Coronary artery (tissue), 2 donors: ENCODE results near the gene FLT1.

Experiments used
- DNase-seq: peaks from one replicate; pipeline ENCODE4 v3.0.0-alpha.2; 2017; ENCODE audit warnings: low spot score
- H3K27ac ChIP-seq, 2 donors: fragments of 200-600 bp; sonication (generic); one replicate each; pipeline ENCODE4 v1.5.1; 2016 to 2019
- H3K4me3 ChIP-seq: fragments of 200-600 bp; sonication (generic); 2 replicates; pipeline ENCODE4 v1.5.1; 2016; ENCODE audit warnings: mild to moderate bottlenecking, moderate library complexity
- TF ChIP-seq, protein P1 (sequence below): fragments of 200-600 bp; sonication (generic); IDR thresholded peaks from one replicate; pipeline ENCODE4 v1.5.1; 2019; ENCODE audit warnings: antibody characterized with exemption

FLT1 gene

DNA sequence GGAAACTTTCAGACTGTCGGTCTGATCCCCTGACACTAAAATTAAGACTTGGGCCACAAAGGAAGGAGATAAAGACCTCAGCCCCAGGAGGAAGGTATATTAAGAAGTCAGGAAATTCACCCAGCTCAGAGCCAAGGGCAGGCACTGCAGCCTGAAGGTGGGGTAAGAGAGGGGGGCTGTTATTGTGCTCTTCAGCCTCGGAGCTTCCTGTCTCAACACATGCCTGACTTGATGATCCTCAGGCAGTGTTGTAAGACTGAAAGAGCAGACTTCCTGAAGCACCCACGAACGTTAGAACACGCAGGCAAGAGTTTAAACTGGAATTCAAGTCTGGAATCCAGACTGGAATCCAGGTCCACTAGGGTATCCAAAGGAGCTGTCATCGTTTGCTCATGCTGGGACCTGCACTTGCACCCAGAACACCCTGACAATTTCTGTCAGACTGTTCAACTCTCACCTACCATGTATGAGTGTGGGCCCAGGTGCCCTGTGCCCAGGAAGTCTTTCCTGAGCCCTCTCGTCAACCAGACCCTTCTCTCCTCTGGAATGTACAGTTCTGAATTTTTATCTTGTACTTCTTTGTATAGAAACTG is 10.7 kb upstream of the FLT1 start:
- no peak overlapping the region for H3K27ac ChIP-seq
- DNase-seq: no peak

DNA sequence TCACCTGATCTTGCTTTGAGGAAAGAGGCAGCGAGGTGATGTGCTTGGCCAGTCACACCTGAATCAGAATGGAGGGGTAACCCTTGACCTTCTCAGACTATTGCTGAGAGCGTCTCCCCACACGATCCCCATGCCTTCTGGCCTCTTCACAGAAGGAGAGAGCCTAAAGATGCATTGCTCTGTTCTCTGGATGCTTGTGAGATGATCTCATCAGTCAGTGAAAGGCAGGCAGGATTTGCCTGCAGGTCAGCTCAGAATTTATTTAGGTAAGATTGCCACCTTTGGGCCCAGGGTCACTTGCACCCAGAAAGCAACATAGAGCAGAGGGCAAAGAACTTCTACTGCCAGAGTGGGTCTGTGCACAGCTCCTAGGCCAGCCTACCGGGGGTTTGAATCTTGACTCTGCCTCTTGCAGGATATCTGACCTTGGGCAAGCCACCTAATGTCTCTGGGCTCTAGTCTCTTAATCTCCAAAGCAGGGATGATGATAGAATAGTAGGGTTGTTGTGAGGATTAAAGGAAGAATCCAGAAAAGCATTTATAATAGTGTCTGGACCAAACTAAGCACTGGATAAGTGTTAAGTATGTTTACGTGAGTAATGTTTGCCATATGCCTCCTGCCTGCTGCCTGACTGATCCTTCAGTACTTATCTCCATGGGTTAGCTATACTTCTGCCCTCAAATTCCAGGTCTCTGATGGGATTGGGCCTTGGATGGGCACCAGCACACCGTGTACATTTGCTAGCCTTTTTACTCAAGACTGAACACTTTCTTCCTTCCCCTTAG is 8.4 kb upstream of the FLT1 start:
- TF ChIP-seq, protein P1, sequence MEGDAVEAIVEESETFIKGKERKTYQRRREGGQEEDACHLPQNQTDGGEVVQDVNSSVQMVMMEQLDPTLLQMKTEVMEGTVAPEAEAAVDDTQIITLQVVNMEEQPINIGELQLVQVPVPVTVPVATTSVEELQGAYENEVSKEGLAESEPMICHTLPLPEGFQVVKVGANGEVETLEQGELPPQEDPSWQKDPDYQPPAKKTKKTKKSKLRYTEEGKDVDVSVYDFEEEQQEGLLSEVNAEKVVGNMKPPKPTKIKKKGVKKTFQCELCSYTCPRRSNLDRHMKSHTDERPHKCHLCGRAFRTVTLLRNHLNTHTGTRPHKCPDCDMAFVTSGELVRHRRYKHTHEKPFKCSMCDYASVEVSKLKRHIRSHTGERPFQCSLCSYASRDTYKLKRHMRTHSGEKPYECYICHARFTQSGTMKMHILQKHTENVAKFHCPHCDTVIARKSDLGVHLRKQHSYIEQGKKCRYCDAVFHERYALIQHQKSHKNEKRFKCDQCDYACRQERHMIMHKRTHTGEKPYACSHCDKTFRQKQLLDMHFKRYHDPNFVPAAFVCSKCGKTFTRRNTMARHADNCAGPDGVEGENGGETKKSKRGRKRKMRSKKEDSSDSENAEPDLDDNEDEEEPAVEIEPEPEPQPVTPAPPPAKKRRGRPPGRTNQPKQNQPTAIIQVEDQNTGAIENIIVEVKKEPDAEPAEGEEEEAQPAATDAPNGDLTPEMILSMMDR: no peak
- DNase-seq: no peak
- Histone ChIP-seq H3K4me3 (no peak overlapping the region), H3K27ac (no peak overlapping the region)

More for the DNA sequence above, 10.7 kb upstream of the FLT1 start:
- no peak overlapping the region for H3K4me3 ChIP-seq
- TF ChIP-seq, protein P1: no peak

DNA sequence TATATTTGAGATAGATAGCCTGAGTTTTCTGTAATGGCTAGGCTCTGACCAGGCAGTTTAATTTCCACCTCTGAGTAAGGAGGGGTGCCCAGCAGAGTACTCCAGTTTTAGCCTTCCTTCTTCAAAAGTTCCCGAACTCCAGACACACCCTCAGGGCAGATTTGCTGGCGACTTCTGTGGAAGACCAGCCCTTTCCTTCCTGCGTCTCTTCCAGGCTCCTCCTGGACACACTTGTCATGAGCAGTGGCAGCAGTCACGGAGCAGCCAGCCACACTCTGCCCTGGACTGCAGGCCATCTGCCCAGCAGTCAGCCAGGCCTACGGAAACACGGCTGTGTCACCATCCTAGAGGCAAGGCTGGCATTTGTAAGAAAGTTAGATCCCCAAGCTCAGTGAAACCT is 6.6 kb upstream of the FLT1 start:
- H3K4me3 ChIP-seq: no peak overlapping the region
- H3K27ac ChIP-seq: no peak overlapping the region
- no peak for DNase-seq
- TF ChIP-seq, protein P1: no peak

DNA sequence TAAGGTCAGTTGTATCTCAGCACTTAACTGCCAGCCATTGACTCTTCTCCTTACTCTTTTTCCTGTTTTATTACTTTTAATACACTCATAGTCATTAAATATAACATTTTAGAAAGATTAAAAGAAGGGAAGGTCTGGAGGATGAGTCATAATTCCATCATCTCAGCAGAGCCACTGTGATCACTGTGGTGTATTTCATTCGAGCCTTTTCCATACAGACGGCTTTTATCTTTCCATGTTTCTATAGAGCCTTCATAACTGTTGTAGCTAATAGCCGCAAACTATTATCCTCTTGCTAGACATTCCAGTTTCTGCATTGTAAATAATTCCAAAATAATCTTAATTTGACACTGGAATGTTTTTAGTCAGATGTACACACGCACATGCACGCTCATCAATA is 4.7 kb upstream of the FLT1 start:
- H3K4me3 ChIP-seq: no peak overlapping the region
- no peak overlapping the region for H3K27ac ChIP-seq
- no peak for DNase-seq
- TF ChIP-seq, protein P1: no peak

DNA sequence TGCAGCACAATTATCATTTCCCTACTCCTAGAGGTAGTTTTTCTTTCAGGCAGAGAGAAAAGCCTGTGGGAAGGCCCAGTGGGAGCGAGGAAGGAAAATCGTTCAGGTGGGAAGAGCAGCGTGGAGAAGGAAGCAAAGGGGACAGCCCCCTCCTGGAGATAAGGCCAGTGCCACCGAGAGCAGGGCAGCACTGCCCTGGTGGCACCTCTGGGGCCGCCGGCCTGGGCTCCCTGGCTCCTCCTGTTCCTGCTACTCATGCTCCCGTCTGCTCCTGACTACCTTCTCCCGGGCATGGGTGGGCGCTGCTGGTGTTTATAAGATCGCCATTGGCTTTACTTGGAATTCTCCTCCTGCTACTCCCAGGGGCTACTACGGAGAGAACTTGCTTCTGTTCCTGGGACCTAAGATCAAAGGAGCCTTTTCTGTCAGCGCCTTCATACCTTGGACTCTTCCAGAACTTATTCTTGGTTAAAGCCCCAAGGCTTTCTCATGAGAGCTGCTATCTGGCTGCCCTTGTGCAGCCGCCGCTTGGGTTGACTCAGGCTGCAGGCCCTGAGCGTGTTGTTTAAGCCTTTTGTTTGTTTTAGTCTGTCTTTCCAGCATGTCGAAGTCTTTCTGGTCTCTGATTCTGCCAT is 3.7 kb upstream of the FLT1 start:
- no peak overlapping the region for H3K27ac ChIP-seq
- no peak overlapping the region for H3K4me3 ChIP-seq
- TF ChIP-seq, protein P1: no peak
- no peak for DNase-seq

DNA sequence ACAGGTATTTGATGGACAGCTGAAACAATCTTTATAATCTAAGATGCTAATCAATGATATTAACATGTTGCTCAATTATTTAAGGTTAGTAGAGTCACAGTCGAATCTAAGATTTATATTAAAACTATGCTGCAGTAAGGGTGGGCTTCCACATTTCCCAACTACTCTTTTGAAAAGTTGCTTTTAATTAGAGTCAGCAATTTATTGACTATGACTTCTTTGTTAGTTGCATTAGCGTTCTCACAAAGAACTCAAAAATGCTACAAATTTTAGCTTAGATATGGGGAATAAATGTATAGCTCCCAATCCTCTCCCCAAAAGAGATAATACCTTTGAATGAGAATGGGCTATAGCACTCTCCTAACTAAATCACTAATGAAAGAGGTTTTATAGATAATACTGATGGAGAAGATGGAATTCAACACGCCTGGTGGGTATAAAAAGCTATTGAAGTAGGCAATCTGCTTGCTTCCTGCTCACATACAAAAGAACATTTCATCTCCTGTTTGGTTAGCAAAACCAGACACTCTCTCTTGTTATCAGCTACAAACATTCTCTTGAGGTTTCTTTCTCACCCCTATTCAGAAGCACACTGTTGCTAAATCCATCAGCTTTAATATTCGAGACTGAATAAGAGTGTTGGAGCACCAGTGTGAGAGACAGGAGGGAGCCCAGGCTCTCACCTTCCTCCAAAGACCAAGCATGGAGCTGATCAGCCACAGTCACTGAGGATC is 2.4 kb upstream of the FLT1 start:
- DNase-seq: no peak
- Histone ChIP-seq H3K27ac (no peak overlapping the region), H3K4me3 (no peak overlapping the region)
- TF ChIP-seq, protein P1: no peak
